ENCODE measurements around the gene KLF7. TPM values are rescaled to one million over a fixed set of nuclear protein-coding genes. Genes with fewer than 3 reads are reported as not detected.

The KLF7 gene
- total and polyA plus RNA-seq, 2 donors (not counting 3 experiments of a cell fraction or from before 2014, with no cell fraction given) = 32.8 to 42.9 TPM

DNA sequence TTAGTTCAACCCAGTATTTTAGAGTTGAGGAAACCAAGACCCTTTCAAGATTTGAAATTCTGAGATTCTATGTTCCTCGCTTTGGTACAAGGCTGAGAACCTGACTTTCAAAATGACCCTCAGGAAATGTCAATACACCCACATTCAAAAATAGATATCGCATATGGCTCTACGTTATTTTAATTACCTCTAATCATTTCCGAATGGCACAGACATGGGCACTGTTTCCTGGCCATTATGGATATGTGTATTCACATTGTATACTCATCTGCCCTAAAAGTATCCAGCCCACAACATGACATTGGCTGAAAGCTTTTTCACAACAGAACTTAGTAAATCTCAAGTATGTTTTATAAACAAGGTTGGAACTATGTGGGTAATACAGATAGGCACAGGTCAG is 6.7 kb downstream of the KLF7 start:
- Histone ChIP-seq H3K4me1 (ENCODE audit: control insufficient read depth, extremely low read depth, insufficient read depth, low read length) (peaks cover 90% of the 10 kb centered on the region), H3K9me3 (replicated peaks; ENCODE audit: control insufficient read depth, insufficient read depth, low read length) (no peaks in the 10 kb centered on the region), H3K27me3 (ENCODE audit: control insufficient read depth in 2 of 2, insufficient read depth in 2 of 2, low read length in 2 of 2) (no peaks in the 10 kb centered on the region), H3K4me2 (ENCODE audit: insufficient read depth, low read length) (no peak overlapping the region), H2AFZ (ENCODE audit: low read depth, low read length) (no peak overlapping the region), H4K20me1 (replicated peaks; ENCODE audit: control insufficient read depth, extremely low read depth, insufficient read depth, low read length) (no peaks in the 10 kb centered on the region), H3K9me1 (replicated peaks; ENCODE audit: control insufficient read depth, extremely low read depth, insufficient read depth, low read length) (no peaks in the 10 kb centered on the region), H3K4me3 (replicated peaks in 1 of 3; ENCODE audit: insufficient read depth in 1 of 3, low read depth in 1 of 3, low read length in 3 of 3) (no peak overlapping the region), H3K36me3 (ENCODE audit: control insufficient read depth in 2 of 2, extremely low read depth in 1 of 2, insufficient read depth in 2 of 2, low read length in 2 of 2) (no peaks in the 10 kb centered on the region), H3K79me2 (ENCODE audit: control insufficient read depth, insufficient read depth, low read length) (peaks cover 96% of the 10 kb centered on the region), H3K27ac (ENCODE audit: insufficient read depth, low read depth, low read length) (no peak overlapping the region), H3K9ac (replicated peaks; ENCODE audit: extremely low read depth, insufficient read depth, low read length) (no peak overlapping the region)
- DNase-seq (ENCODE audit: low read depth, low spot score) (no peak), FAIRE-seq (no peak)
- POLR2A ChIA-PET = no interaction called here
- intact Hi-C loops (cut with micrococcal nuclease) (no loop called here), dilution Hi-C loops (cut with MboI; ENCODE audit: extremely low pct_ligation_motif_present, low sequenced_read_pairs) (no loop called here)
- CTCF ChIA-PET = no interaction called here
- TF ChIP-seq MYC (IDR thresholded peaks at IDR 0.05; ENCODE audit: low read depth, low read length) (no peak), POLR2AphosphoS5 (IDR thresholded peaks at IDR 0.05; ENCODE audit: insufficient read depth, low read depth, low read length) (no peak), GATA2 (IDR thresholded peaks at IDR 0.05; ENCODE audit: insufficient read depth, insufficient read length, low read depth, low read length) (no peak), FOS (IDR thresholded peaks at IDR 0.05; ENCODE audit: borderline replicate concordance, insufficient read depth, low read length) (no peak), POLR2A (IDR thresholded peaks at IDR 0.05; ENCODE audit: low read depth, low read length) (no peak), EZH2 (IDR thresholded peaks at IDR 0.05; ENCODE audit: borderline replicate concordance, low read depth, low read length, severe bottlenecking) (no peak), JUN (IDR thresholded peaks at IDR 0.05; ENCODE audit: borderline replicate concordance, insufficient read depth, insufficient read length, low read depth) (no peak)
- TF ChIP-seq, protein P1, sequence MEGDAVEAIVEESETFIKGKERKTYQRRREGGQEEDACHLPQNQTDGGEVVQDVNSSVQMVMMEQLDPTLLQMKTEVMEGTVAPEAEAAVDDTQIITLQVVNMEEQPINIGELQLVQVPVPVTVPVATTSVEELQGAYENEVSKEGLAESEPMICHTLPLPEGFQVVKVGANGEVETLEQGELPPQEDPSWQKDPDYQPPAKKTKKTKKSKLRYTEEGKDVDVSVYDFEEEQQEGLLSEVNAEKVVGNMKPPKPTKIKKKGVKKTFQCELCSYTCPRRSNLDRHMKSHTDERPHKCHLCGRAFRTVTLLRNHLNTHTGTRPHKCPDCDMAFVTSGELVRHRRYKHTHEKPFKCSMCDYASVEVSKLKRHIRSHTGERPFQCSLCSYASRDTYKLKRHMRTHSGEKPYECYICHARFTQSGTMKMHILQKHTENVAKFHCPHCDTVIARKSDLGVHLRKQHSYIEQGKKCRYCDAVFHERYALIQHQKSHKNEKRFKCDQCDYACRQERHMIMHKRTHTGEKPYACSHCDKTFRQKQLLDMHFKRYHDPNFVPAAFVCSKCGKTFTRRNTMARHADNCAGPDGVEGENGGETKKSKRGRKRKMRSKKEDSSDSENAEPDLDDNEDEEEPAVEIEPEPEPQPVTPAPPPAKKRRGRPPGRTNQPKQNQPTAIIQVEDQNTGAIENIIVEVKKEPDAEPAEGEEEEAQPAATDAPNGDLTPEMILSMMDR (IDR thresholded peaks at IDR 0.05; ENCODE audit: extremely low read depth in 1 of 2, insufficient read depth in 1 of 2, low read depth in 1 of 2, low read length in 2 of 2) = no peak
- TF ChIP-seq, protein P2, sequence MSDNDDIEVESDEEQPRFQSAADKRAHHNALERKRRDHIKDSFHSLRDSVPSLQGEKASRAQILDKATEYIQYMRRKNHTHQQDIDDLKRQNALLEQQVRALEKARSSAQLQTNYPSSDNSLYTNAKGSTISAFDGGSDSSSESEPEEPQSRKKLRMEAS (IDR thresholded peaks at IDR 0.05; ENCODE audit: insufficient read depth, insufficient read length) = no peak
- no TSS peak for BruUV-seq (replicated peaks)
